GM18873 (cell line): ENCODE data around the gene PHPT1.

Source experiments
- ATAC-seq: cut with Tn5 transposase; IDR thresholded peaks from one replicate; pipeline ENCODE4 v1.9.1; 2021; ENCODE audit warnings: mild to moderate bottlenecking, moderate library complexity, moderate number of reproducible peaks; ENCODE audit not compliant: unreplicated experiment, low FRiP score

PHPT1 gene

GRCh38 chr9:136846376-136847087 lies 2.7 kb upstream of the PHPT1 start:
- ATAC-seq: no peak

GRCh38 chr9:136847088-136847825 lies 2.0 kb upstream of the PHPT1 start:
- no peak for ATAC-seq

GRCh38 chr9:136847826-136848392 lies 1.3 kb upstream of the PHPT1 start:
- ATAC-seq: no peak

GRCh38 chr9:136848393-136849037 lies 694 bp upstream of the PHPT1 start:
- no peak for ATAC-seq

- ATAC-seq: no peak
Measured at GRCh38 chr9:136849960-136850865, 1.0 kb downstream of the PHPT1 start.

GRCh38 chr9:136850866-136851775 lies 1.9 kb downstream of the PHPT1 start:
- no peak for ATAC-seq

- no peak for ATAC-seq
Measured at GRCh38 chr9:136851941-136852663, 2.9 kb downstream of the PHPT1 start, which contains the start of gene MAMDC4. Gene MAMDC4 (plus strand): TSS chr9:136852346. CDS start chr9:136852417, 71 bp downstream.

- no peak for ATAC-seq
Measured at GRCh38 chr9:136852664-136853595, 3.7 kb downstream of the PHPT1 start.

GRCh38 chr9:136853596-136854112 lies 4.4 kb downstream of the PHPT1 start:
- ATAC-seq: no peak

GRCh38 chr9:136854113-136854841 lies 5.1 kb downstream of the PHPT1 start:
- no peak for ATAC-seq

- no peak for ATAC-seq
Measured at GRCh38 chr9:136854842-136855460, 5.7 kb downstream of the PHPT1 start.

- ATAC-seq: no peak
Measured at GRCh38 chr9:136855461-136856078, 6.4 kb downstream of the PHPT1 start.

GRCh38 chr9:136856079-136856476 lies 6.9 kb downstream of the PHPT1 start:
- no peak for ATAC-seq

- ATAC-seq: no peak
Measured at GRCh38 chr9:136856541-136857141, 7.4 kb downstream of the PHPT1 start.

GRCh38 chr9:136857166-136857565 lies 8.0 kb downstream of the PHPT1 start:
- ATAC-seq: no peak
